Measurements from ENCODE around the gene C6orf141.
"Not testable (repeated sequence)": the region's sequence is repeated elsewhere in the genome, so short reads cannot be mapped to it uniquely, and the experiment has no call there.

Gene C6orf141

DNA sequence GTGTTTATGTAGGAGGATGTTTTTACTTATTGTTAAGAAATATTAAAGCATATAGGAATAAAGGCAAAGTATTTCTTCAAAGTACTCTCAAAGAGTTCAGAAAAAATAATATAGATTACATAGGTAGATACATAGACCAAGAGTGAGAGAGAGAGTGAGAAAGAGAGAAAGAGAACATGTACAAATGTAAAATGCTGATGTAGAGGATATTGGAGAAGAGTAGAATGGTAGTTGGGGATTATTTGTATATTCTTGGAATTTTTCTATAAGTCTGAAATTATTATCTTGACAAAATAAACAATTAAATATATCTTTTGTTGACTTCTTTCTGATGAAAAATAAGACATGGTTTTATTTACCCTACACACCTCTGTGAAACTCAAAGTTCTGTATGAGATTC is 29.2 kb downstream of the C6orf141 start:
- no peak for DNase-seq

DNA sequence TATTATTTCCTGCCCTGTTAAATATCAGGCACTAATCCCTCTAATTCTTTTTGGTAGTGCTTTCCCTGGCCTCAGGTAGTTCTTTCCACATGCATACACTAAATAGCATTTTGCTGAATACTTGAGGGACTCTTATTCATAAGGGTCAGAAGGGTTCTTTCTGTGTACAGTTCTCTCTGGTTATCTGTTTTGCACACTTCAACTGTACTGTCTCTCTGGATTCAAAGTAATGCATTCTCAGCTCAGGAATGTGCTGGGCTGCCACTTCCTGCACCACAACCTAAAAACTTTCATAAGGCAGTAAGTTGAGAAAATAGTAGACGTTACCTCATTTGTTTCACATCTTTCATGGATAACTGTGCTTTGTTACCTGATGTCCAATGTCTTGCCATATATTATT is 32.1 kb downstream of the C6orf141 start:
- DNase-seq = no peak

DNA sequence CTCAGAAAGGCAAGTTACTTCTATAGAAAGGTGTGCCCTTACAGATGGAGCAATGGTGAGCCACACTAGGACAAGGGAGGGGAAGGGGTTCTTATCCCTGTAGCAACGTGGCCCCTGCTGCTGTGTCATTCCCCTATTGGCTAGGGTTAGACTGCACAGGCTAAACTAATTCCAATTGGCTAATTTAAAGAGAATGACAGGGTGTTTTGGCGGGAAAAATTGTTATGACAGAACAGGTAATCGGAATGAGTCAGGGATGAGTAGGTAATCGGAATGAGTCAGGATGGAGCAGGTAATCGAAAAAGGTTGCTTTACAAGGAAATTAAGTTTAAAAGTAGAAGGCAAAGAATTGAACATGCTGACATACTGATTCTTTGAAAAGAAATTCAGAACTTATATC is 36.8 kb downstream of the C6orf141 start:
- DNase-seq = not testable (repeated sequence)
